ENCODE measurements around the gene MAP2K1.

MAP2K1 gene

GRCh38 chr15:66523926-66524325 is 137.2 kb downstream of the MAP2K1 start:
- Histone ChIP-seq H3K27me3 (ENCODE audit: insufficient read depth, poor library complexity, severe bottlenecking) (no peaks in the 10 kb centered on the region), H3K27ac (replicated peaks) (no peak overlapping the region), H3K4me3 (replicated peaks; ENCODE audit: insufficient read depth, low read length) (no peak overlapping the region)
- no peak for DNase-seq (ENCODE audit: low read depth in 1 of 2, low spot score in 1 of 2)
- no peak for TF ChIP-seq SPI1 (IDR thresholded peaks at IDR 0.05; ENCODE audit: borderline replicate concordance, low read depth)

- H3K4me3 ChIP-seq (replicated peaks; ENCODE audit: insufficient read depth, low read length), result no peak overlapping the region
- no peaks in the 10 kb centered on the region for H3K27me3 ChIP-seq (ENCODE audit: insufficient read depth, poor library complexity, severe bottlenecking)
- no peak overlapping the region for H3K27ac ChIP-seq (replicated peaks)
- DNase-seq (ENCODE audit: low read depth in 1 of 2, low spot score in 1 of 2), result no peak
- TF ChIP-seq GABPA (IDR thresholded peaks at IDR 0.05; ENCODE audit: low read depth) (no peak), REST (IDR thresholded peaks at IDR 0.05; ENCODE audit: insufficient replicate concordance, low read depth) (no peak), POLR2AphosphoS5 (IDR thresholded peaks at IDR 0.05; ENCODE audit: low read depth) (no peak), CTCF (IDR thresholded peaks at IDR 0.05; ENCODE audit: insufficient read depth, low read length) (no peak), SPI1 (IDR thresholded peaks at IDR 0.05; ENCODE audit: borderline replicate concordance, low read depth) (no peak)
Observed at GRCh38 chr15:66524838-66525237, 138.1 kb downstream of the MAP2K1 start.

- no peak for DNase-seq (ENCODE audit: low read depth in 1 of 2, low spot score in 1 of 2)
- H3K27ac ChIP-seq (replicated peaks), result no peak overlapping the region
- TF ChIP-seq REST (IDR thresholded peaks at IDR 0.05; ENCODE audit: insufficient replicate concordance, low read depth), result no peak
- no peak for TF ChIP-seq POLR2AphosphoS5 (IDR thresholded peaks at IDR 0.05; ENCODE audit: low read depth)
- no peak for TF ChIP-seq CTCF (IDR thresholded peaks at IDR 0.05; ENCODE audit: insufficient read depth, low read length)
- no peak for TF ChIP-seq SPI1 (IDR thresholded peaks at IDR 0.05; ENCODE audit: borderline replicate concordance, low read depth)
- TF ChIP-seq GABPA (IDR thresholded peaks at IDR 0.05; ENCODE audit: low read depth), result no peak
- no peak overlapping the region for H3K4me3 ChIP-seq (replicated peaks; ENCODE audit: insufficient read depth, low read length)
- no peaks in the 10 kb centered on the region for H3K27me3 ChIP-seq (ENCODE audit: insufficient read depth, poor library complexity, severe bottlenecking)
Observed at GRCh38 chr15:66535056-66535455, 148.3 kb downstream of the MAP2K1 start.

Small RNA genes within 50 kb of the gene (microRNA-seq; reads per million reads assigned to microRNA genes)
- gene MIR4512, result 1.5 reads per million

Measured in HL-60 (cell line).